Measurements from ENCODE around the gene DHODH.

DNA sequence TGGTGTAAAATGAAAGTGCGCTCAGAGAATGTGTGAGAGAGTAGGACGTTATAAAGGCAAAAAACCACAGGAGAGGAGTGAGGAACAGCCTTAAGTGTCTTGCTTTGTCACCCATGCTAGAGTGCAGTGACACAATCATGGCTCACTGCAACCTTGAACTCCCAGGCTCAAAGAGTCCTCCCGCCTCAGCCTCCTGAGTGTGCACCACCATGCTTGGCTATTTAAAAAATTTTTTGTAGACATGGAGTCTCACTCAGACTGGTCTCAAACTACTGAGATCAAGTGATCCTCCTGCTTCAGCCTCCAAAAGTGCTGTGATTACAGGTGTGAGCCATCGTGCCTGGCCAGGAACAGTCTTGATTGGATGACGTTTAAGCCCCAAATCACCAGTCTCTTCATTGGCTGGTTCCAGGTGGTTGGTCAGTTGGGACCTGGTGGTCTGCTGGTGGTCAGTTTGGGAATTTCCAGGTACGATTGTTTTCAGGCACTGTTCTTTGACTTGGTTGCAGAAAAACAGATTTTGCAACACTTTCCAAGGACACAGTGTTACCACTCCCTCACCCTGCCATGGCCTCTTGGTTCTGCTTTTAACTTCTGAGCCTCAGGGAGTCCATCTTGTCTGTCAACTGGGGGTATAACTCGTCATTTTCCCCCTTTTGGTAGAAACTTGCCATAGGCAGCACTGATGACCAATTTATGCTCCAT is 21.2 kb downstream of the DHODH start:
- TF ChIP-seq, protein P1, sequence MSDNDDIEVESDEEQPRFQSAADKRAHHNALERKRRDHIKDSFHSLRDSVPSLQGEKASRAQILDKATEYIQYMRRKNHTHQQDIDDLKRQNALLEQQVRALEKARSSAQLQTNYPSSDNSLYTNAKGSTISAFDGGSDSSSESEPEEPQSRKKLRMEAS (IDR thresholded peaks at IDR 0.05) = no peak
- no peak for TF ChIP-seq CTCF (IDR thresholded peaks at IDR 0.05; ENCODE audit: low read depth, low read length, missing input control)
- no peak for TF ChIP-seq FOXA1 (IDR thresholded peaks at IDR 0.05)
- TF ChIP-seq ZBTB33 (IDR thresholded peaks at IDR 0.05) = no peak
- TF ChIP-seq, protein P2, sequence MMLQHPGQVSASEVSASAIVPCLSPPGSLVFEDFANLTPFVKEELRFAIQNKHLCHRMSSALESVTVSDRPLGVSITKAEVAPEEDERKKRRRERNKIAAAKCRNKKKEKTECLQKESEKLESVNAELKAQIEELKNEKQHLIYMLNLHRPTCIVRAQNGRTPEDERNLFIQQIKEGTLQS (IDR thresholded peaks at IDR 0.05) = no peak
- TF ChIP-seq GABPA (IDR thresholded peaks at IDR 0.05 in 1 of 2, conservative IDR thresholded peaks at IDR 0.05 in 1 of 2) = no peak
- TF ChIP-seq TAF1 (conservative IDR thresholded peaks at IDR 0.05) = no peak
- no peak for TF ChIP-seq RAD21 (IDR thresholded peaks at IDR 0.05)
- no peak for TF ChIP-seq SP1 (IDR thresholded peaks at IDR 0.05)
- TF ChIP-seq HNF4A (conservative IDR thresholded peaks at IDR 0.05) = no peak
- TF ChIP-seq YY1 (IDR thresholded peaks at IDR 0.05) = peak; percentile 49
- no peak for TF ChIP-seq REST (IDR thresholded peaks at IDR 0.05)

All from liver (tissue), 3 donors.